Chondrocyte (in vitro differentiated cells): ENCODE measurements around the gene ADGRA1. TPM values are rescaled to one million over a fixed set of nuclear protein-coding genes. Genes with fewer than 3 reads are reported as not detected.
"Not testable (repeated sequence)": the region's sequence is repeated elsewhere in the genome, so short reads cannot be mapped to it uniquely, and the experiment has no call there.

Experiments
- DNase-seq: peaks from one replicate; pipeline ENCODE4 v3.0.0; 2021; ENCODE audit warnings: mixed read lengths, low spot score
- H3K27ac Mint-ChIP-seq: one replicate; pipeline ENCODE4 v1.8.0; 2021; ENCODE audit warnings: mild to moderate bottlenecking, moderate library complexity, mixed read lengths; ENCODE audit not compliant: unreplicated experiment
- H3K27me3 Mint-ChIP-seq: 2 replicates; pipeline ENCODE4 v1.8.0; 2021; ENCODE audit warnings: low read depth, mixed read lengths
- H3K36me3 Mint-ChIP-seq: 2 replicates; pipeline ENCODE4 v1.8.0; 2021; ENCODE audit warnings: low read depth, mixed read lengths
- H3K4me1 Mint-ChIP-seq: 2 replicates; pipeline ENCODE4 v1.8.0; 2021; ENCODE audit warnings: low read depth, mild to moderate bottlenecking, mixed read lengths
- H3K4me3 Mint-ChIP-seq: one replicate; pipeline ENCODE4 v1.8.0; 2021; ENCODE audit warnings: mild to moderate bottlenecking, moderate library complexity, mixed read lengths; ENCODE audit not compliant: unreplicated experiment
- H3K9me3 Mint-ChIP-seq: 2 replicates; pipeline ENCODE4 v1.8.0; 2021; ENCODE audit warnings: low read depth, mixed read lengths
- total RNA-seq: library from RNA; stranded (reverse); gene quantifications from 3 replicates; pipeline ENCODE4 v1.2.1, GENCODE V29; 2021
- TF ChIP-seq, protein P1 (sequence below): fragments of 200-600 bp; sonication (generic); IDR thresholded peaks from 2 replicates; pipeline ENCODE4 v1.5.0; 2021; ENCODE audit warnings: antibody characterized with exemption, mild to moderate bottlenecking, moderate library complexity

The ADGRA1 gene
- total RNA-seq, 1 donor from 2014 or later, result not detected

- Mint-ChIP-seq H3K4me3 (no peak overlapping the region), H3K27ac (no peak overlapping the region), H3K27me3 (peaks cover 38% of the 10 kb centered on the region), H3K4me1 (no peaks in the 10 kb centered on the region), H3K36me3 (no peaks in the 10 kb centered on the region), H3K9me3 (no peaks in the 10 kb centered on the region)
- DNase-seq, result no peak
- TF ChIP-seq, protein P1, sequence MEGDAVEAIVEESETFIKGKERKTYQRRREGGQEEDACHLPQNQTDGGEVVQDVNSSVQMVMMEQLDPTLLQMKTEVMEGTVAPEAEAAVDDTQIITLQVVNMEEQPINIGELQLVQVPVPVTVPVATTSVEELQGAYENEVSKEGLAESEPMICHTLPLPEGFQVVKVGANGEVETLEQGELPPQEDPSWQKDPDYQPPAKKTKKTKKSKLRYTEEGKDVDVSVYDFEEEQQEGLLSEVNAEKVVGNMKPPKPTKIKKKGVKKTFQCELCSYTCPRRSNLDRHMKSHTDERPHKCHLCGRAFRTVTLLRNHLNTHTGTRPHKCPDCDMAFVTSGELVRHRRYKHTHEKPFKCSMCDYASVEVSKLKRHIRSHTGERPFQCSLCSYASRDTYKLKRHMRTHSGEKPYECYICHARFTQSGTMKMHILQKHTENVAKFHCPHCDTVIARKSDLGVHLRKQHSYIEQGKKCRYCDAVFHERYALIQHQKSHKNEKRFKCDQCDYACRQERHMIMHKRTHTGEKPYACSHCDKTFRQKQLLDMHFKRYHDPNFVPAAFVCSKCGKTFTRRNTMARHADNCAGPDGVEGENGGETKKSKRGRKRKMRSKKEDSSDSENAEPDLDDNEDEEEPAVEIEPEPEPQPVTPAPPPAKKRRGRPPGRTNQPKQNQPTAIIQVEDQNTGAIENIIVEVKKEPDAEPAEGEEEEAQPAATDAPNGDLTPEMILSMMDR, result no peak
Measured at GRCh38 chr10:133049639-133050038, 38.1 kb upstream of the ADGRA1 start.

DNA sequence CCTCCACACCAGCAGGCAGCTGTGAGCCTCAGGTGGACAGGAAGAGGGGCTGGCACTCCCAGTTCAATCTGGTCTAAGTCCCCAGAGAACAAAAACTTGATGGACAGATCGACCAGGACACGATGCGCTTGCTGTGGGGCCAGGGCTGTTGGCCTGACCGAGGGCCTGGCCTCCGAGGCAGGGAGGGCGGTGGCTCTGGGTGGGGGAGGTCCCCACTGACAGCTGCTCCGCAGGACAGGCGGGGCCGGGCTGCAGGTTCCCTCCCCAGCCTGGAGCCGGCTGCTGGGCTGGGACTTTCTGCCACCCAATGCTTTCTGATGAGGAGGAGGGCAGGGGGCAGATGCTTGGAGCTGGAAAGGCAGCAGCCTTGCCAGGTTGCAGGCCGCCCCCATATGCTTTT, 37.4 kb upstream of the ADGRA1 start:
- Mint-ChIP-seq H3K36me3 (no peaks in the 10 kb centered on the region), H3K27ac (no peak overlapping the region), H3K9me3 (no peaks in the 10 kb centered on the region), H3K27me3 (peaks cover 33% of the 10 kb centered on the region), H3K4me1 (no peaks in the 10 kb centered on the region), H3K4me3 (no peak overlapping the region)
- TF ChIP-seq, protein P1, result no peak
- no peak for DNase-seq

GRCh38 chr10:133052076-133052475, 35.6 kb upstream of the ADGRA1 start:
- no peaks in the 10 kb centered on the region for H3K9me3 Mint-ChIP-seq
- no peak for DNase-seq
- H3K36me3 Mint-ChIP-seq, result no peaks in the 10 kb centered on the region
- H3K27ac Mint-ChIP-seq, result no peak overlapping the region
- H3K27me3 Mint-ChIP-seq, result peaks cover 21% of the 10 kb centered on the region
- TF ChIP-seq, protein P1, result no peak
- H3K4me3 Mint-ChIP-seq, result no peak overlapping the region
- H3K4me1 Mint-ChIP-seq, result no peaks in the 10 kb centered on the region

- H3K4me1 Mint-ChIP-seq, DNase-seq, H3K9me3 Mint-ChIP-seq, H3K36me3 Mint-ChIP-seq, H3K4me3 Mint-ChIP-seq, H3K27ac Mint-ChIP-seq: not testable (repeated sequence)
- H3K27me3 Mint-ChIP-seq, result peaks cover 15% of the 10 kb centered on the region
Measured at GRCh38 chr10:133053527-133054133, 34.1 kb upstream of the ADGRA1 start.

GRCh38 chr10:133055470-133055869, 32.3 kb upstream of the ADGRA1 start:
- peaks cover 13% of the 10 kb centered on the region for H3K27me3 Mint-ChIP-seq
- no peaks in the 10 kb centered on the region for H3K36me3 Mint-ChIP-seq
- H3K4me1 Mint-ChIP-seq, result no peaks in the 10 kb centered on the region
- no peaks in the 10 kb centered on the region for H3K9me3 Mint-ChIP-seq
- TF ChIP-seq, protein P1, result no peak
- no peak overlapping the region for H3K27ac Mint-ChIP-seq
- DNase-seq, result no peak
- no peak overlapping the region for H3K4me3 Mint-ChIP-seq

DNA sequence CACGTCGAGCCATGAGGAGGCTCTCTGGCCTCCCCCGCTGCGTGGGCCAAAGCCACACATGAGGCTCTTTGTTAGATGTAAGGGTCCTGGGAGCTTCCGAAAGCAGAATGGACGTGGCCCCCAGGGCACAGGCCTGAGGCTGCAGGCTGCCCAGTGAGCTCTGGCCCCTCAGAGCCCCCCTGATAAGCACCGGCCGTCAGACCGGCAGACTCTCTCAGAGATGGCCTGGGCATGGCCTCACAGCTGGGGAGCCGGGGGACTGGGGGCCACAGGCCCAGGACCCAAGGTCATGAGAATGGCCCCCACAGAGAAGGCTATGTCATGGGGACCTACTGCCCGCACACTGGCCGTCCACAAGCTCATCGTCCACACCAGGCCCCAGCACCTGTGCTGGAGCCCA, 31.7 kb upstream of the ADGRA1 start:
- peaks cover 13% of the 10 kb centered on the region for H3K27me3 Mint-ChIP-seq
- TF ChIP-seq, protein P1, result no peak
- H3K4me3 Mint-ChIP-seq, result no peak overlapping the region
- no peaks in the 10 kb centered on the region for H3K36me3 Mint-ChIP-seq
- H3K27ac Mint-ChIP-seq, result no peak overlapping the region
- no peak for DNase-seq
- H3K9me3 Mint-ChIP-seq, result no peaks in the 10 kb centered on the region
- H3K4me1 Mint-ChIP-seq, result no peaks in the 10 kb centered on the region
